Fibroblast of skin of abdomen (primary cell): ENCODE measurements around the gene NYAP1. TPM values are rescaled to one million over a fixed set of nuclear protein-coding genes. Genes with fewer than 3 reads are reported as not detected.
A peak's percentile ranks its signal among the peaks of the same experiment; 100 is the strongest.
"Not testable (repeated sequence)": the region's sequence is repeated elsewhere in the genome, so short reads cannot be mapped to it uniquely, and the experiment has no call there.

Source experiments
- DNase-seq: peaks from one replicate; pipeline ENCODE4 v3.0.0-alpha.2; 2013
- polyA plus RNA-seq, 2 experiments: library from polyadenylated mRNA; unstranded; fragments of 120-200 nt; gene quantifications; one replicate each; pipeline ENCODE4 v1.2.1, GENCODE V29; 2013; ENCODE audit not compliant: insufficient read length in 2 of 2

NYAP1 gene
- 2.0 TPM for polyA plus RNA-seq (2013, experiment 1 of 2; ENCODE audit: insufficient read length)
- polyA plus RNA-seq (2013, experiment 2 of 2; ENCODE audit: insufficient read length), result 2.2 TPM

- peak; percentile 57 for DNase-seq
Measured at GRCh38 chr7:100483722-100484672, at the start of gene NYAP1. Gene NYAP1 (plus strand): TSS chr7:100483927. CDS start chr7:100485312, 1,385 bp downstream.

GRCh38 chr7:100434297-100435144 lies 49.2 kb upstream of the NYAP1 start:
- DNase-seq, result no peak

GRCh38 chr7:100435401-100436304 lies 48.1 kb upstream of the NYAP1 start:
- DNase-seq, result no peak

- DNase-seq, result no peak
Measured at GRCh38 chr7:100437150-100438100, 46.3 kb upstream of the NYAP1 start.

- no peak for DNase-seq
Measured at GRCh38 chr7:100438172-100438571, 45.6 kb upstream of the NYAP1 start.

- not testable (repeated sequence) for DNase-seq
Measured at GRCh38 chr7:100438731-100439130, 45.0 kb upstream of the NYAP1 start.

- not testable (repeated sequence) for DNase-seq
Measured at GRCh38 chr7:100439244-100439643, 44.5 kb upstream of the NYAP1 start.

- no peak for DNase-seq
Measured at GRCh38 chr7:100441641-100442535, 41.8 kb upstream of the NYAP1 start.

GRCh38 chr7:100443096-100443840 lies 40.5 kb upstream of the NYAP1 start:
- no peak for DNase-seq

- peak; percentile 35 for DNase-seq
Measured at GRCh38 chr7:100444311-100445278, 39.1 kb upstream of the NYAP1 start.

GRCh38 chr7:100446040-100446439 lies 37.7 kb upstream of the NYAP1 start:
- DNase-seq, result peak; percentile 46

GRCh38 chr7:100447363-100447762 lies 36.4 kb upstream of the NYAP1 start:
- DNase-seq, result not testable (repeated sequence)

- no peak for DNase-seq
Measured at GRCh38 chr7:100449190-100449795, 34.4 kb upstream of the NYAP1 start.

GRCh38 chr7:100452513-100452912 lies 31.2 kb upstream of the NYAP1 start:
- no peak for DNase-seq

- DNase-seq, result not testable (repeated sequence)
Measured at GRCh38 chr7:100453854-100454253, 29.9 kb upstream of the NYAP1 start.

- no peak for DNase-seq
Measured at GRCh38 chr7:100455206-100455605, 28.5 kb upstream of the NYAP1 start.

GRCh38 chr7:100456562-100456961 lies 27.2 kb upstream of the NYAP1 start:
- no peak for DNase-seq
